GM18499 (cell line): Measurements from ENCODE around the gene BDH1.

Source experiments
- ATAC-seq: cut with Tn5 transposase; IDR thresholded peaks from one replicate; pipeline ENCODE4 v1.9.1; 2021; ENCODE audit warnings: moderate number of reproducible peaks; ENCODE audit not compliant: insufficient read depth, unreplicated experiment

Gene BDH1

DNA sequence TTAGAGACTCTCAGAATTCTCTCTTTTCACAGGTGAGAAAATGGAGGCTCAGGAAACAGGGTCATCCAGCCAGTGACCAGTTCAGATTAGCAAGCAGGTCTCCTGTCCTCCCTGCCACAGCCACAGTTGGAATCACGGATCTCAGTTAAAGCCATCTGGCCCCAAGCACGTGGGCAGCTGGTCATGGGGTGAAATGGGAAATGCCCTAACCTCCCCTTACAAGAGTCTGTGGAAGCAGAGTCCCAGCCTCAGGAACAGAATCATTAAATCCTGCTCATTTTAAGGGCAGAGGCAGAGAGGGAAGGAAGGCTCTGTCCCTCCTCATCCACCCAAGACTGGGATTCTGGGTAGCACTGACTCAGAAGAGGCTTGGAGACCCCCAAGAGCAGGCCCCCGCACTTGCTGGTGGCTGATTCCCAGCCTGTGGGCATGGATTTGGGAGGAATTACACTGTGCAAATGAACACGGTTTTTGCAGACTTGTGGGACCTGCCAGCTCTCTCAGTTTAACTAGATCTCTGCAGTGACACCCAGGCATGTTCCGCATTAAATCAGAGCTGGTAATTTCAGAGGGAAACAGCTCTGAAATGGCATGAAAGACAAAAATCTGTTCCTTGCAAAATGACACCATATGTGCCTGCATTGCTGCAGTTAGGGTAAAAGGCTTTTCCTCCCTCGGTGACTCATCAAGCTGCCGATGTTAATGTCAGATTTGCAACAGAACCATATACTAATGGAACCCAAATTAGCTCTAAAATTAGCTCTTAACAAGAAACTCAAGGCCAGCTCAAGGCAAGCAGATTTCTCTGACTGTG lies 89.0 kb downstream of the BDH1 start:
- ATAC-seq, result no peak

DNA sequence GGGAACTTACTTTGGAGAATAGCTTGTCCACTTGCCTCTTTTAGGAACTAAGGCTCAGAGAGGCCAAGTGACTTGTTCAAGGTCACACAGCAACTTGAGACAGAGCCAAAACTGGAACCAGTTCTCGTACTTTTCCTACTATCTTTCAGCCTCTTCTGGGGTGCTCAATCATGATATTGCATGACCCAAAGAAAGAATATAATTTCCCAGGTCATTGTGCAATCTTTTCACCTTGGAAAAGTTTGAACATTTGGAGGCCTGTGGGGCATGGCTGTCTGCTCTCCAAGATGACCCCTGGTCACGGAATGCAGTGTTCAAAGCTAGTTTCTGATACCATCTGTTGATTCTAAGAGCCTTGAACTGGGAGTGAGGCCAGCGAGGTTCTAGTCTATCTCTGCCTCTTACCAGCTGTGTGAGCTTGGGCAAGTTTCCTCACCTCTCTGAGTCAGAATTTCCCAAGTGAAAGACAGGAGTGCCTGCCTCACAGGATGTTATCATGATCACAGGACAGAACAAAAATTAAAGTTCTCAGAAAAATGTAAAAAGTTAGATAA lies 89.7 kb downstream of the BDH1 start:
- ATAC-seq, result no peak

DNA sequence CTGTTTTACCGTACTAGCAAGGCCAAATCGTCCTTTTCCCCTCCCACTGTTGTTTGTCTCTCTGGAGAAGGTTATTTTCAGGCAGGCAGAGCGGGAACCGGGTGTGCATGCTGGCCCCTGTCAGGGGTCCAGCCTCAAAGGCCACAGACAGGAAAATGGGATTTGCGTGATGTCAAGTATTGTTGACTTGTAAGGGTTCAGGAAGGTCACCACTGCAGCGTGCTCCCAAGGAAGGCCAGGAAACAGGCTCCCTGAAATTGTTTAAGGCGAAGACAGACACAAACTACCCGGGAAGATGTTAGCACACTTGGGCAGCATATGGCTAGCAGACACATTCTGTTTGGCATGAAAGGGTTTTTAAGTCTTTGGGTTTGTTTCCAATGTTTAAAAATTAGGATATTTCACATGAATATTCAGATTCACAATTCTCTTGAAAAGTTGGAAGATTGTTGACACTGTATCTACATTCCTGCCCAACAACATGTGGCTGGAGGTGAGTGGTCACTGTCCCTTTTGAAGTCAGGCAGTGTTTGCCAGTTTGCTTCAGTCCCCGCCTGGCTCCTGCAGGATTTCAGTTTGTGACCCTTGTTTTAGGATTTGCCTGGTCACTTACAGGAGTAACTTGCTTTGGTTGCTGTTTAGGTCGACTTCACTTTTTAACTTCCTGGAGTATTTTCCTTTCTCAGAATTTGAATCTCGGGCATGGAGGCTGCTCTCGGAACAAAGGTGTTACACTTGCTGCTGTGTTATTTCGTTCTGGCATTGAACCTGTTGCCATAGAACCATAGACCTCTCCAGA lies 90.4 kb downstream of the BDH1 start:
- ATAC-seq, result no peak

- no peak for ATAC-seq
Observed at GRCh38 chr3:197464794-197465193, 91.0 kb downstream of the BDH1 start.

DNA sequence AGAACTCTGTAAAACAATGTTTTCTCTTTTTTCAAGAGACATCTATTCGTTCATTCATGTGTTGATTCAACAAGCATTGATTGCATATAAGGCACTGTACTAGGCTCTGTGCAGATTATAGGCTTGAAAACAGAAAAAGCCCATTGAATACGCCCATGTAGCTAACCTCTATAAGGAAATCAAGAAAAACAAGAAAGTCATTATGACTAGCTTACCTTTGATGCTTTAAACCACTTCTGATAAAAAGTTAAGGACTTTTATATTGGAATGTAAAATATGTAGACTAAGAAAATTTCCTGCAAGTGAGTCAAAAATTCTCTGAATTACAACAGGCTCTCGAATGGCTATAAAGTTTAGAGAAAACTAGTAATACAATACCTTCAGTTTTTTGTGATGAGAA lies 92.5 kb downstream of the BDH1 start:
- ATAC-seq, result no peak

DNA sequence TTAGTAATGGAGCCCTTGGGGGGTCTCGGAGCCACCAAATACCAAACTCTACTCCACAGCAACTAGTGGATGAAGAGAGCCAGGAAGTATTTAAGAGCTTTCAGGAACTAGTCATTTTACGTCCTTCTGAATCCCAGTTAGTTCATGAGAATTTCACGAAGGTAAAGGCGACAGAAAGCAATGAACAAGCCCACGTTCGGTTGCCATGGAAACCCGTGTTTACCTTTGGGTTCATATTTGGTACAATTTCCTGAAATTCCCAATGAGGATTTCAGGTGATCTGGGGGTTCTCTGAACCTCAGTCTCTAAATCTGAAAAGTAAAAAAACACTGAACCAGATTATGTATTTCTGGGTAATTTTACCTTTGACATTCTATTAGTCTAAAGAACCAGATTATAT lies 93.0 kb downstream of the BDH1 start:
- ATAC-seq, result no peak

- ATAC-seq, result no peak
Observed at GRCh38 chr3:197460639-197461038, 95.1 kb downstream of the BDH1 start.

- ATAC-seq, result no peak
Observed at GRCh38 chr3:197460002-197460401, 95.8 kb downstream of the BDH1 start.
